Activated CD8-positive, alpha-beta memory T cell treated with anti-CD3 and anti-CD28 coated beads, Interleukin-2, amount 10 ng/mL, durations not matched to agents 7 days and 5 days (primary cell): ENCODE data around the gene PHC2. TPM values are rescaled to one million over a fixed set of nuclear protein-coding genes. Genes with fewer than 3 reads are reported as not detected.

ENCODE experiments used
- ATAC-seq: fragments of 150-1000 bp; cut with Tn5 transposase; one replicate; pipeline ENCODE4 v1.10.0; 2021; ENCODE audit warnings: moderate library complexity
- CTCF ChIA-PET: fragments of 350-600 bp; sonication (Branson Sonifier 250); formaldehyde crosslinking; loops from one replicate; lab custom pipeline; 2021; ENCODE audit warnings: antibody characterized with exemption; lab: Charles Lee
- DNase-seq: peaks from one replicate; pipeline ENCODE4 v3.0.0-alpha.2; 2020
- H3K27ac Mint-ChIP-seq: one replicate; pipeline ENCODE4 v1.8.0; 2021; ENCODE audit warnings: mild to moderate bottlenecking, mixed read lengths
- H3K27me3 Mint-ChIP-seq: one replicate; pipeline ENCODE4 v1.8.0; 2021; ENCODE audit warnings: mixed read lengths
- H3K36me3 Mint-ChIP-seq: one replicate; pipeline ENCODE4 v1.8.0; 2021; ENCODE audit warnings: mild to moderate bottlenecking, mixed read lengths
- H3K4me1 Mint-ChIP-seq: one replicate; pipeline ENCODE4 v1.8.0; 2021; ENCODE audit warnings: mixed read lengths
- H3K4me3 Mint-ChIP-seq: one replicate; pipeline ENCODE4 v1.8.0; 2021; ENCODE audit warnings: mild to moderate bottlenecking, moderate library complexity, mixed read lengths
- H3K9me3 Mint-ChIP-seq: one replicate; pipeline ENCODE4 v1.8.0; 2022; ENCODE audit warnings: low read depth, mixed read lengths
- total RNA-seq, 2 experiments: library from RNA; stranded (reverse); gene quantifications; one replicate each; pipeline ENCODE4 v1.2.3, GENCODE V29; 2021

The PHC2 gene
- 10 to 100 TPM; 36.4 to 43.0 TPM for total RNA-seq

GRCh38 chr1:33430692-33431593 is at the start of gene PHC2:
TSS of gene PHC2 (minus strand) at chr1:33431095. CDS start at chr1:33375539, 55,556 bp downstream.
- Mint-ChIP-seq H3K9me3 (no peaks in the 10 kb centered on the region), H3K36me3 (no peaks in the 10 kb centered on the region), H3K27me3 (peaks cover 40% of the 10 kb centered on the region), H3K27ac (no peak within 1 kb of the TSS), H3K4me3 (peak within 1 kb of the TSS; percentile 41), H3K4me1 (peaks cover 9% of the 10 kb centered on the region)
- ATAC-seq (peak; percentile 99), DNase-seq (peak; percentile 92)
- CTCF ChIA-PET = interaction anchor here (1.0 to 2.2 kb wide), 2 partner anchors 13 to 40 kb away, joined by 3 to 9 read pairs; partner anchors contain the start of gene ZSCAN20

GRCh38 chr1:33477451-33477850 is 46.6 kb upstream of the PHC2 start:
- DNase-seq = no peak
- CTCF ChIA-PET = no interaction called here

DNA sequence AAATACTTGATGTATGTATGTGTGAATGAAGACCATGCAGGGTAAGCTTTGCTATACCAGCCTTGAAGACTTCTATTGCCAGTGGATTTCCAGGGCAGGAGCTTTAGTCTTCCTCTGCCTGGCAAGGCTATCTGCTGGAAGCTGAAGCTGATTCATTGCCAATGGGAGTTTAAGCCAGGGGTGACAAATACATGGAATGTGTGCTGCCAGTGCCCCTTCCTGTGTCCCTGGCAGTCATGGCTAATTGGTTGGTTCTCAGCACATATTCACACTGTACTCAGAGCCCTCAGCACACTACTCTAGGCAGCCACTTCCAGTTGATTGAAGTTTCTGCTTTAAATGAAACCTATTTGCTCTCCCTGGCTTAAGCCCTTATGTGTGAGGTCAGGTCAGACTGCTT is 43.0 kb upstream of the PHC2 start:
- no peak overlapping the region for H3K27ac Mint-ChIP-seq
- no peaks in the 10 kb centered on the region for H3K9me3 Mint-ChIP-seq
- no peaks in the 10 kb centered on the region for H3K27me3 Mint-ChIP-seq
- peaks cover 31% of the 10 kb centered on the region for H3K4me1 Mint-ChIP-seq
- no peak for DNase-seq
- H3K36me3 Mint-ChIP-seq = no peaks in the 10 kb centered on the region
- H3K4me3 Mint-ChIP-seq = peak overlapping the region; percentile 75
- CTCF ChIA-PET = interaction anchor here (8.5 kb wide), 1 partner anchor 177 kb away, joined by 77 read pairs; no protein-coding TSS in a partner anchor
- no peak for ATAC-seq

More at GRCh38 chr1:33477451-33477850, 46.6 kb upstream of the PHC2 start:
- no peak for ATAC-seq
- no peaks in the 10 kb centered on the region for H3K36me3 Mint-ChIP-seq
- no peak overlapping the region for H3K4me3 Mint-ChIP-seq
- no peak overlapping the region for H3K27ac Mint-ChIP-seq
- peaks cover 9% of the 10 kb centered on the region for H3K4me1 Mint-ChIP-seq
- no peaks in the 10 kb centered on the region for H3K9me3 Mint-ChIP-seq
- H3K27me3 Mint-ChIP-seq = no peaks in the 10 kb centered on the region

DNA sequence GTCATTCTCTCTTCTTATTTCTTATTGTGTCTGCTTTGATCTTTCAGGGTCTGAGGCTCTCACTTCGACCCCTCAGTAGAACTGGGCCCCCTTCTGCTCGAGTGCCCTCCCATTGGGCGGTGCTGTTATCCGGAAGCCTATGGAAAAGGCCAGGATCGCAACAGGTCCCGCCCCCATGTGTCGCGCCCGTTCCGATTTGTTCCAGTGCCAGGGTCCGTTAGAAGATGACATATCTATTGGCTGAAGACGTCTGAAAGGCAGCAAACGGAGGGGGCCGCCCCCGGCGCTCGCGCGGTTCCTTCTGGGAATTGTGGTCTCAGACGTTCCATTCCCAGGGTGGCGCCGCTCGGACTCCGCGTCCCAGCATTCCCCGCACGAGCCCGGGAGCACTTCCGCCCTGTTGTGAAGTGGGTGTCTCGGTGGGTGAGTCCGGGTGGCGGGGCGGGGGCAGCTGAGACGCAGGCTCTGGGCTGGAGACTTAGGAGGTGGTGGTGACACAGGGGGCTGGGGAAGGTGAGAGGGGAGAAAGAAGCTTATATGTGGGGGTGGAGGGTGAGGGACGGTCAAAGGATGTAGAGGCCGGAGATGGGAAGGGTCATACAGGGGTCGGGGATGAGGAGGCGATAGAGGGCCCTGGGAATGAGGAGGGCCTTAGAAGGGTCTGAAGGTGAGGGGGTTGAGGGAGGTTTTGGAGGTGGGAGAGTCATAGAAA is 41.5 kb upstream of the PHC2 start, which contains the start of gene ZSCAN20:
Gene ZSCAN20 (plus strand): TSS at position 377 of the 712 bp plus-strand sequence. CDS start 6,644 bp downstream, outside the sequence.
- Mint-ChIP-seq H3K4me1 (peaks cover 33% of the 10 kb centered on the region), H3K27ac (peak within 1 kb of the TSS; percentile 72), H3K4me3 (peak within 1 kb of the TSS; percentile 75), H3K36me3 (no peaks in the 10 kb centered on the region), H3K27me3 (no peaks in the 10 kb centered on the region), H3K9me3 (no peaks in the 10 kb centered on the region)
- DNase-seq (peak; percentile 93), ATAC-seq (peak; percentile 98)
- CTCF ChIA-PET = interaction anchor here (0.9 to 8.5 kb wide), 8 partner anchors 7 to 345 kb away, joined by 3 to 77 read pairs (median 8); no protein-coding TSS in a partner anchor

DNA sequence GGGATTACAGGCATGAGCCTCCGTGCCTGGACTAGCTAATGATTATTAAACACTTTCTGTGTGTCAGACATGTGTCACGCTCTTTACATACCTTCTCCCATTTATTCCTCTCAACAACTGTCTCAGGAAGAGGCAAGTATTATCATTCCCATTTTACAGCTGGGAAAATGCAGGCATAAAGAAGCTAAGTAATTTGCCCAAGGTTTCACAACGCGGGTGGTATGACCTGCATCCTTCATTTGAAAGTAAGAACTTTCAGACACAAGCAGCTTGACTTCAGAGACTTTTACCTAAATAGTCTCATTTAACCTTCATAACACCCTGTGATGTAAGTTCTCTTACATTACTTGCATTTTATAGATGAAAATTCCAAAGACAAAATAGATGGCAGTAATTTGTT is 40.5 kb upstream of the PHC2 start:
- DNase-seq = no peak
- no peak for ATAC-seq
- no peaks in the 10 kb centered on the region for H3K9me3 Mint-ChIP-seq
- H3K4me3 Mint-ChIP-seq = no peak overlapping the region
- H3K27ac Mint-ChIP-seq = no peak overlapping the region
- H3K27me3 Mint-ChIP-seq = no peaks in the 10 kb centered on the region
- CTCF ChIA-PET = interaction anchor here (0.9 to 8.5 kb wide), 18 partner anchors 8 to 344 kb away, joined by 3 to 77 read pairs (median 4); partner anchors contain the start of gene TRIM62
- peaks cover 33% of the 10 kb centered on the region for H3K4me1 Mint-ChIP-seq
- H3K36me3 Mint-ChIP-seq = no peaks in the 10 kb centered on the region

GRCh38 chr1:33470495-33471012 is 39.7 kb upstream of the PHC2 start:
- Mint-ChIP-seq H3K27me3 (no peaks in the 10 kb centered on the region), H3K27ac (peak overlapping the region; percentile 24), H3K9me3 (no peaks in the 10 kb centered on the region), H3K4me1 (peaks cover 33% of the 10 kb centered on the region), H3K36me3 (no peaks in the 10 kb centered on the region), H3K4me3 (no peak overlapping the region)
- ATAC-seq (peak; percentile 59), DNase-seq (peak; percentile 77)
- CTCF ChIA-PET = interaction anchor here (0.9 to 8.5 kb wide), 17 partner anchors 8 to 343 kb away, joined by 3 to 77 read pairs (median 5); no protein-coding TSS in a partner anchor

- CTCF ChIA-PET = interaction anchor here (0.7 to 8.5 kb wide), 10 partner anchors 9 to 173 kb away, joined by 3 to 77 read pairs (median 4); no protein-coding TSS in a partner anchor
- Mint-ChIP-seq H3K27ac (no peak overlapping the region), H3K36me3 (no peaks in the 10 kb centered on the region), H3K9me3 (no peaks in the 10 kb centered on the region), H3K4me3 (no peak overlapping the region), H3K27me3 (no peaks in the 10 kb centered on the region), H3K4me1 (peaks cover 33% of the 10 kb centered on the region)
- DNase-seq (no peak), ATAC-seq (no peak)
Measured at GRCh38 chr1:33469691-33470090, 38.8 kb upstream of the PHC2 start.

- H3K4me3 Mint-ChIP-seq = no peak overlapping the region
- ATAC-seq (no peak), DNase-seq (no peak)
- H3K9me3 Mint-ChIP-seq = no peaks in the 10 kb centered on the region
- no peak overlapping the region for H3K27ac Mint-ChIP-seq
- no peaks in the 10 kb centered on the region for H3K27me3 Mint-ChIP-seq
- CTCF ChIA-PET = interaction anchor here (0.6 to 8.5 kb wide), 7 partner anchors 10 to 183 kb away, joined by 3 to 77 read pairs (median 3); no protein-coding TSS in a partner anchor
- peaks cover 33% of the 10 kb centered on the region for H3K4me1 Mint-ChIP-seq
- H3K36me3 Mint-ChIP-seq = no peaks in the 10 kb centered on the region
Measured at GRCh38 chr1:33468967-33469366, 38.1 kb upstream of the PHC2 start.

- H3K4me1 Mint-ChIP-seq = peaks cover 31% of the 10 kb centered on the region
- H3K27ac Mint-ChIP-seq = no peak overlapping the region
- DNase-seq (no peak), ATAC-seq (no peak)
- CTCF ChIA-PET = interaction anchor here (0.6 to 8.5 kb wide), 4 partner anchors 9 to 182 kb away, joined by 3 to 77 read pairs (median 4); no protein-coding TSS in a partner anchor
- no peaks in the 10 kb centered on the region for H3K27me3 Mint-ChIP-seq
- H3K4me3 Mint-ChIP-seq = no peak overlapping the region
- no peaks in the 10 kb centered on the region for H3K36me3 Mint-ChIP-seq
- H3K9me3 Mint-ChIP-seq = no peaks in the 10 kb centered on the region
Measured at GRCh38 chr1:33468531-33468930, 37.6 kb upstream of the PHC2 start.

DNA sequence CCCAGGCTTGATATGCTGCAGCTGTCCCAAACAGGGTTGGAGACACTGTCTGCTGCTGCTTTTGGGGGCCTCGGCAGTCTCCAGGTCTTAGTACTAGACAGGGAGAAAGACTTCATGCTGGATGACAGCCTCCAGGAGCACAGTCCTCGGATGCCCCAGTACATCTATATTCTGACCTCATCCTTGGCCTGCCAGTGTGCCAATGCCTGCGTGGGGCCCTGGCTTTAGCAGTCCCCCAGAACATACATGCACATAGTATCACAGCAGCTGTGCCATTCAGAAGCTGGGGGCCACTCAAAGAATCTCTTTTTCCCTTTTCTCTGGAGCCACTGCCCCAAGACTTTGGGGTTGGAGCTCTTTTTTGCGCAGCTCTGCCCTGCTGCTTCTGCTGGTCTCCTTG is 37.1 kb upstream of the PHC2 start:
- H3K36me3 Mint-ChIP-seq = no peaks in the 10 kb centered on the region
- H3K27ac Mint-ChIP-seq = no peak overlapping the region
- H3K4me3 Mint-ChIP-seq = no peak overlapping the region
- no peak for ATAC-seq
- CTCF ChIA-PET = interaction anchor here (1.2 to 8.5 kb wide), 3 partner anchors 9 to 171 kb away, joined by 3 to 77 read pairs (median 4); no protein-coding TSS in a partner anchor
- peaks cover 27% of the 10 kb centered on the region for H3K4me1 Mint-ChIP-seq
- no peaks in the 10 kb centered on the region for H3K9me3 Mint-ChIP-seq
- DNase-seq = no peak
- no peaks in the 10 kb centered on the region for H3K27me3 Mint-ChIP-seq

- CTCF ChIA-PET = interaction anchor here (8.5 kb wide), 1 partner anchor 169 kb away, joined by 77 read pairs; no protein-coding TSS in a partner anchor
- Mint-ChIP-seq H3K4me1 (peaks cover 13% of the 10 kb centered on the region), H3K4me3 (no peak overlapping the region), H3K27me3 (no peaks in the 10 kb centered on the region), H3K9me3 (no peaks in the 10 kb centered on the region), H3K27ac (no peak overlapping the region), H3K36me3 (no peaks in the 10 kb centered on the region)
- no peak for ATAC-seq
- no peak for DNase-seq
Measured at GRCh38 chr1:33466159-33466558, 35.3 kb upstream of the PHC2 start.

DNA sequence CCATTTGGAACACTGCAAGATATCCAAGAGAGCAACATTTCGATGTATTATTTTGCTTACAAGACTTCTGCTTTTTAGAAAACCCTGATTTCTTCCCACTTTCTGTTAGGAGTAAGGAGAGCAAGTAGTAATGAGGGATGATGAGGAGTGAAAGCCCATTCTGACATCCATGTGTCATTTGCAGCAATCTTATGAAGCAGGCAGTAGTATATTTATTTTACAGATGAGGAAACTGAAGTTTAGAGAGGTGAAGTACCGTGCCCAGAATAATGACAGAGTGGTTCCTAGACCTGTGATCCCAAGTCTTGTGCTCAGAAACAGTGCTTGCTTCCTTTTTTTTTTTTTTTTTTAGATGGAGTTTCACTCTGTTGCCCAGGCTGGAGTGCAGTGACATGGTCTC is 34.4 kb upstream of the PHC2 start:
- ATAC-seq = no peak
- Mint-ChIP-seq H3K36me3 (no peaks in the 10 kb centered on the region), H3K27me3 (peaks cover 3% of the 10 kb centered on the region), H3K27ac (no peak overlapping the region), H3K4me1 (peaks cover 7% of the 10 kb centered on the region), H3K9me3 (no peaks in the 10 kb centered on the region), H3K4me3 (no peak overlapping the region)
- CTCF ChIA-PET = interaction anchor here (8.5 kb wide), 1 partner anchor 168 kb away, joined by 77 read pairs; no protein-coding TSS in a partner anchor
- no peak for DNase-seq
